Astrocyte of the cerebellum (primary cell): Measurements from ENCODE around the gene TUBGCP5.

Experiments
- DNase-seq: peaks from one replicate; pipeline ENCODE4 v3.0.0-alpha.2; 2011; ENCODE audit warnings: low read depth
- H3K4me3 ChIP-seq: 2 replicates; pipeline ENCODE4 v1.5.1; 2011; ENCODE audit warnings: mild to moderate bottlenecking, low read depth, low read length, moderate library complexity
- in situ Hi-C: cut with HindIII; loops from 2 replicates; pipeline ENCODE4 v1.10.0; 2017; ENCODE audit warnings: low sequenced_read_pairs
- TF ChIP-seq, protein P1 (sequence below): IDR thresholded peaks from 2 replicates; pipeline ENCODE4 v1.5.1; 2012; ENCODE audit warnings: low read length, low read depth, moderate library complexity, mild to moderate bottlenecking; ENCODE audit errors: missing control alignments

TUBGCP5 gene

DNA sequence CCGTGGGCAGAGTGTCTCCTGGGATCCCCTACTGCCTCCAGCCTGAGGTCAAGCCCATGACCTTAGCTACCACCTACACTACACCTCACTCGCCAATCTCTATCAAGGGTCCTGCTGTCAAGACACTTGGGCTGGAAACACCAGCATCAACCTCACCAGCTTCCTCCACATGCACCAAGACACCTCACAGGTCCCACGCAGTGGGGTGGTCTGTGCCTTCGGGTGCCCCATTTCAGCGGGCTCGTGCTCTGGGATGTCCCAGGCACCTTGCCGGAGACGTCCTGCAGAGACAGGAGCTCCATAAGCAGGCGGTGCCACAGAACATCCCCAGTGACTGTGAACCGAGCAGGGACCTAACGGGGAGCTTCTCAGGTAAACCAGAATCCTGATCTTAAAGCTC, 79.2 kb downstream of the TUBGCP5 start:
- in situ Hi-C loops = no loop called here
- TF ChIP-seq, protein P1, sequence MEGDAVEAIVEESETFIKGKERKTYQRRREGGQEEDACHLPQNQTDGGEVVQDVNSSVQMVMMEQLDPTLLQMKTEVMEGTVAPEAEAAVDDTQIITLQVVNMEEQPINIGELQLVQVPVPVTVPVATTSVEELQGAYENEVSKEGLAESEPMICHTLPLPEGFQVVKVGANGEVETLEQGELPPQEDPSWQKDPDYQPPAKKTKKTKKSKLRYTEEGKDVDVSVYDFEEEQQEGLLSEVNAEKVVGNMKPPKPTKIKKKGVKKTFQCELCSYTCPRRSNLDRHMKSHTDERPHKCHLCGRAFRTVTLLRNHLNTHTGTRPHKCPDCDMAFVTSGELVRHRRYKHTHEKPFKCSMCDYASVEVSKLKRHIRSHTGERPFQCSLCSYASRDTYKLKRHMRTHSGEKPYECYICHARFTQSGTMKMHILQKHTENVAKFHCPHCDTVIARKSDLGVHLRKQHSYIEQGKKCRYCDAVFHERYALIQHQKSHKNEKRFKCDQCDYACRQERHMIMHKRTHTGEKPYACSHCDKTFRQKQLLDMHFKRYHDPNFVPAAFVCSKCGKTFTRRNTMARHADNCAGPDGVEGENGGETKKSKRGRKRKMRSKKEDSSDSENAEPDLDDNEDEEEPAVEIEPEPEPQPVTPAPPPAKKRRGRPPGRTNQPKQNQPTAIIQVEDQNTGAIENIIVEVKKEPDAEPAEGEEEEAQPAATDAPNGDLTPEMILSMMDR = no peak

DNA sequence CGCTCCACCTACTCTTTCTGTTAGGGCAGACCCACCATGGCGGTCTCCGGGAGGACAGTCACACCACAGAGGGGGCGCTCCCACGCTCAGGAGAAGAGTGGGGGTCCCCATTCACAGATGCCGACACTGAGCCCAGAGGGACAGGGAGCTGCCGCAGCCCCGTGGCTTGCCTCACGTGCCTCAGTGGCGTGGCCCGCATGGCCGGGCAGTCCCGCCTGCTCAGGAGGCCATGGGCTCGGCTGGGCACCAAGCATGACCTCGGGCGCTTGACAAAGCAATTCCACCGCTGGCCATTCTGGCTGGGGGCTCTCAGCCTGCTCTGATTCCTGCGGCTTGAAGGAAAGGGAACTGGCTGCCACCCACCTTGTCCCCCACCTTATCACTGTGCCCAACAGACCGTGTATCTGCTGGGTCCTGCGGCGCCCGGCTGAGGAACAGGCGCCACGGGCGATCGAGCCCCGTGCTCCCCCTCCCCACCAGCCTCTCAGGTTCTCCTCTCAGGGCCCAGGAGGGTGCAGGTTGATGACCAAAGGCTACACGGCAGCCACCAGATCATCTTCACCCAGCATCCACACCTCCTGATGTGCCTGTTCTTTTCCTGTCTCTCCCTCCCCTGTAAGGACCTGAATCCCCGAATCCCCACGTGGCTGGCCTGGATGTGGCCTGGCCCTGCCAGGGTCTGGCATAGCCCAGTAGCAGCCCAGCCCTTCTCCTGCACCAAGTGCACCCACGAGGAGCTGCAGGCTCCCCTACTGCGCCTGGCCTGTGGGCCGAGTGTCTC, 79.9 kb downstream of the TUBGCP5 start:
- in situ Hi-C loops = no loop called here
- H3K4me3 ChIP-seq = no peak overlapping the region
- no peak for DNase-seq
- TF ChIP-seq, protein P1 = no peak

More for the DNA sequence above, 79.2 kb downstream of the TUBGCP5 start:
- no peak overlapping the region for H3K4me3 ChIP-seq
- DNase-seq = no peak

DNA sequence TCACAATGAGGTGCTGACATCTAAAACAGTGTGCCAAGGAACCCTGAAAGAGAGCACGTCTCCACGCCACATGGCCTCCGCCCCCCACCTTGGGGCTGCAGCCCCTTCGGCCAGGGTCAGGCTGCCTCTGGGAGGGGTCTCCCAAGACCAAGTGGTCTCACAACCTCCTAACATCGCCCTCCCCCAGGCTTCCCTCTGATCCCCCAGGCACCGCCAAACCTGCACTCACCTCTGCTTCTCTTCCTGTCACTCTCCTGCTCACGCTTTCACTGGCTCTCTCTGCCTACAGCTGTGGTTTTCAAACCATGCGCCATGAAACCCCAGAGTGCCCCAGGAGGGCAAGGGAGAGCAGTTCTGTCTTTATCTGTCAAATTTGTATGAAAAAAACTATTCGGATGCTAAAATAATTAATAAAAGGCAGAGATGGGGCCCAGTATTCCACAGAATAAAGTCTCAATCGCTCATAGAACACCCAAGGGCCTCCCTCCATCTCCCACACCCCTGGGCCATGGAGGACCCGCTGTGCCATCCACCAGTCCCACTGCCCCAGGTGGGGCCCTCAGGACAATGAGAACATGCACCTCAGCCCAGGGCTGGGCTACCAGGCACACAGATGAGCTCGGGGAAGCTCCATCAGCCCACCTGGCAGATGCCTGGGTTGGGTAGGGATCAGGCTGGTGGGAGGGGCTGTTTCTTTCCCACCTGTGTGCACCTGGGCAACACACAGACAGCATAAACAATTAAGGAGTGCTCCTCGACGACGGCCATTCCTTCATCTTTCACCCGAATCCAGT, 80.7 kb downstream of the TUBGCP5 start:
- TF ChIP-seq, protein P1 = no peak
- no peak for DNase-seq
- in situ Hi-C loops = no loop called here
- H3K4me3 ChIP-seq = no peak overlapping the region

DNA sequence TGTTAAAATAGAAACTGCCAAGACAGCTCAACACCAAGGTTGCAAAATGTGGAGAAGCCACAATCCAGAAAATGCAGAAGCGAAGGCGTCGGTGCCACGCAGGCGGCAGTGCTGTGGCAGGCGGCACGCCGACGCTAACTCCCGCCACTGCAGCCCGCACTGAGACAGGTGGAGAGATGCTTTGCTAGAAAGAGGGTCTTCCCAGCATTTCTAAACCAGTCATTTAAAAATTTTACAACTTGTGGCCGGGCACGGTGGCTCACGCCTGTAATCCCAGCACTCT, 82.5 kb downstream of the TUBGCP5 start:
- no peak for DNase-seq
- H3K4me3 ChIP-seq = no peak overlapping the region
- in situ Hi-C loops = no loop called here

DNA sequence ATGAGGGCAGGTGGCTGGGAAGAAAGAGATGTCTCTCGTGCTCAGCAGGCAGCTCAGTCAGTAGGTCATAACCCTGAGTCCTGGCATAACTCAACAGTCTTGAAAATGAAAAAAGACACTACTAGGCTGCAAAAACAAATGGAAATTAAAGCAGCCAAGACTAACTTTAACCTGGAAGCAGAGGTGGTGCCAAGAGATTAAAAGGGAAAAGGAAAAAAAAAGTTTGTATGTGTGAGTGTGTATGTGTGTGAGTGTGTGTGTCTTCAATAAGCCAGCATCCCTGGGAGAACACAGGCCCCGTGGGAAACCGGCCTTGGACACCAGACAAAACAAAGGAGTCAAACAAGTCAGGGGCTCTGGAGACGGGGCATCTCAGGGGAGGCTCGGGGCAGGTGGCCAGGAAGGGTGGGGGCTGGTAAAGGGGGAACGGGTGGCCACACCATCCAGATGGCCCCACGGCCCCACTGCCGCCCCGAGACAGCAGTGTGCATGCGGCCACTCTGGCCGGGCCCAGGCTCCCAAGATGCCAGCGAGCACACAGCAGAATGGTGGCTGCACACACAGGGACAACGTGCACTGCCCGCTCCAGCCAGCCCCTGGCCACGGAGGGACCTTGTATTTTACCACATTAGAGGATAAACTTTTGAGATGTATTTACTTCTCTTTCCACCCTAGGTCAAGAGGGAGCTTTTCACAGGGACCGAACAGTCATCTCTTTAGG, 83.0 kb downstream of the TUBGCP5 start:
- no peak overlapping the region for H3K4me3 ChIP-seq
- in situ Hi-C loops = no loop called here
- TF ChIP-seq, protein P1 = no peak
- no peak for DNase-seq

More for the DNA sequence above, 82.5 kb downstream of the TUBGCP5 start:
- TF ChIP-seq, protein P1 = no peak

DNA sequence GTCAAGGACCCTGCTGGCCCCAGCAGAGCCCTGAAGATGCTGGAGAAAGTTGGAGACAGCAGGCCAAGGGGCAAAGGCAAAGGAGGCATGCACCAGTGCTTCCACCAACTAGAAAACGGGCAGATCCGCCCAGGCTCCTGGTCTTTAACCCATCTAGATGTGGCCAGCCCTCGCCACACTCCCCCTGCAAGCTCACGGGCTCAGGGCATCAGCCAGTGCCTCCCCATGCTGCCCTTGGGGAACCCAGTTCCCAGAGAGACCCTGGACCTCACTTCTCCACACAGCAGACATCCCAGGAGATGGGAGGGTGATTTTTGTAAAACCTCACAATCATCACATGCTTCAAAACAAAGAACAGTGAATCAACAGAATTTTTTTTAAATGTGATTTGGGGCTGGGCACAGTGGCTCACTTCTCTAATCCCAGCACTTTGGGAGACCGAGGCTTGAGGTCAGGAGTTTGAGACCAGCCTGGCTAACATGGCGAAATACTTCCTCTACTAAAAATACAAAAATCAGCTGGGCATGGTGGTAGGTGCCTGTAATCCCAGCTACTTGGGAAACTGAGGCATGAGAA, 83.7 kb downstream of the TUBGCP5 start:
- no peak overlapping the region for H3K4me3 ChIP-seq
- in situ Hi-C loops = no loop called here
- no peak for DNase-seq
- TF ChIP-seq, protein P1 = no peak
